WTC11 (cell line): ENCODE data around the gene SYCE3. TPM values are rescaled to one million over a fixed set of nuclear protein-coding genes. Genes with fewer than 3 reads are reported as not detected.

Experiments
- ATAC-seq: fragments of 200-7000 bp; cut with Tn5 transposase; 2 replicates; pipeline ENCODE4 v1.10.0; 2021; ENCODE audit warnings: mild to moderate bottlenecking, moderate library complexity
- CTCF ChIA-PET: fragments of 300-600 bp; sonication (Branson Sonifier 250); formaldehyde crosslinking; loops from one replicate; lab custom pipeline; 2021; ENCODE audit warnings: antibody characterized with exemption; lab: Charles Lee
- POLR2A ChIA-PET: fragments of 350-600 bp; sonication (Branson Sonifier 250); formaldehyde crosslinking; loops from one replicate; lab custom pipeline; 2021; ENCODE audit warnings: antibody characterized with exemption; lab: Charles Lee
- DNase-seq: peaks from one replicate; pipeline ENCODE4 v3.0.0; 2021; ENCODE audit warnings: low spot score
- H3K27ac Mint-ChIP-seq: 2 replicates; pipeline ENCODE4 v1.8.0; 2021; ENCODE audit warnings: mixed read lengths
- H3K27me3 Mint-ChIP-seq: 2 replicates; pipeline ENCODE4 v1.8.0; 2021; ENCODE audit warnings: low read depth, mild to moderate bottlenecking, moderate library complexity, mixed read lengths
- H3K36me3 Mint-ChIP-seq: 2 replicates; pipeline ENCODE4 v1.8.0; 2021; ENCODE audit warnings: mixed read lengths
- H3K4me1 Mint-ChIP-seq: 2 replicates; pipeline ENCODE4 v1.8.0; 2022; ENCODE audit warnings: mixed read lengths
- H3K4me3 Mint-ChIP-seq: 2 replicates; pipeline ENCODE4 v1.8.0; 2021; ENCODE audit warnings: mild to moderate bottlenecking, moderate library complexity, mixed read lengths
- H3K9me3 Mint-ChIP-seq: 2 replicates; pipeline ENCODE4 v1.8.0; 2021; ENCODE audit warnings: mixed read lengths
- ATF3 ChIP-seq: sonication (generic); formaldehyde crosslinking; conservative IDR thresholded peaks from 2 replicates; pipeline ENCODE4 v1.8.1; 2022; ENCODE audit warnings: mild to moderate bottlenecking, missing genetic modification reagents
- ATF6 ChIP-seq: sonication (generic); formaldehyde crosslinking; IDR thresholded peaks from 2 replicates; pipeline ENCODE4 v1.8.1; 2023; ENCODE audit warnings: mild to moderate bottlenecking, missing genetic modification reagents
- ERG ChIP-seq: fragments of 250-450 bp; sonication (Bioruptor Pico); IDR thresholded peaks from 2 replicates; pipeline ENCODE4 v1.8.0; 2021; ENCODE audit warnings: mild to moderate bottlenecking
- ESRRA ChIP-seq: sonication (generic); formaldehyde crosslinking; IDR thresholded peaks from 2 replicates; pipeline ENCODE4 v1.8.1; 2022; ENCODE audit warnings: mild to moderate bottlenecking, missing genetic modification reagents, borderline replicate concordance
- FOXP1 ChIP-seq: sonication (generic); formaldehyde crosslinking; IDR thresholded peaks from 2 replicates; pipeline ENCODE4 v1.8.0; 2022; ENCODE audit warnings: missing genetic modification reagents, mild to moderate bottlenecking, moderate library complexity, borderline replicate concordance
- GTF2I ChIP-seq: fragments of 250-450 bp; sonication (Bioruptor Pico); conservative IDR thresholded peaks from 2 replicates; pipeline ENCODE4 v1.4.0; 2021; ENCODE audit warnings: mild to moderate bottlenecking
- HMGA2 ChIP-seq: fragments of 250-450 bp; sonication (Bioruptor Pico); IDR thresholded peaks from 2 replicates; pipeline ENCODE4 v1.4.0; 2021; ENCODE audit warnings: mild to moderate bottlenecking, moderate library complexity
- NFATC4 ChIP-seq: fragments of 250-450 bp; sonication (Bioruptor Pico); IDR thresholded peaks from 2 replicates; pipeline ENCODE4 v1.9.0; 2021; ENCODE audit warnings: mild to moderate bottlenecking
- NR2C2 ChIP-seq: sonication (generic); formaldehyde crosslinking; IDR thresholded peaks from 2 replicates; pipeline ENCODE4 v1.8.0; 2022; ENCODE audit warnings: mild to moderate bottlenecking, missing genetic modification reagents
- SMAD3 ChIP-seq: sonication (generic); formaldehyde crosslinking; IDR thresholded peaks from 2 replicates; pipeline ENCODE4 v1.8.0; 2022; ENCODE audit warnings: missing genetic modification reagents, mild to moderate bottlenecking, borderline replicate concordance
- USF2 ChIP-seq: sonication (generic); formaldehyde crosslinking; IDR thresholded peaks from 2 replicates; pipeline ENCODE4 v1.8.1; 2023; ENCODE audit warnings: mild to moderate bottlenecking, missing genetic modification reagents, moderate library complexity
- ZNF121 ChIP-seq: sonication (generic); formaldehyde crosslinking; IDR thresholded peaks from 2 replicates; pipeline ENCODE4 v1.8.0; 2023; ENCODE audit warnings: missing genetic modification reagents
- ZNF219 ChIP-seq: sonication (generic); formaldehyde crosslinking; IDR thresholded peaks from 2 replicates; pipeline ENCODE4 v1.8.0; 2023; ENCODE audit warnings: missing genetic modification reagents, mild to moderate bottlenecking, borderline replicate concordance
- ZNF232 ChIP-seq: sonication (generic); formaldehyde crosslinking; IDR thresholded peaks from 2 replicates; pipeline ENCODE4 v1.8.0; 2022; ENCODE audit warnings: mild to moderate bottlenecking, missing genetic modification reagents
- ZNF281 ChIP-seq: sonication (generic); formaldehyde crosslinking; IDR thresholded peaks from 2 replicates; pipeline ENCODE4 v1.8.0; 2023; ENCODE audit warnings: mild to moderate bottlenecking, missing genetic modification reagents
- ZNF396 ChIP-seq: fragments of 250-450 bp; sonication (Bioruptor Pico); IDR thresholded peaks from 2 replicates; pipeline ENCODE4 v1.8.0; 2021; ENCODE audit warnings: mild to moderate bottlenecking, moderate library complexity, borderline replicate concordance
- ZNF423 ChIP-seq: fragments of 250-450 bp; sonication (Bioruptor Pico); IDR thresholded peaks from 2 replicates; pipeline ENCODE4 v2.1.2; 2022; ENCODE audit warnings: mild to moderate bottlenecking, moderate library complexity
- ZNF425 ChIP-seq: fragments of 250-450 bp; sonication (Bioruptor Pico); conservative IDR thresholded peaks from 2 replicates; pipeline ENCODE4 v1.9.0; 2021; ENCODE audit warnings: mild to moderate bottlenecking
- ZNF512 ChIP-seq: sonication (generic); formaldehyde crosslinking; IDR thresholded peaks from 2 replicates; pipeline ENCODE4 v1.8.1; 2022; ENCODE audit warnings: missing genetic modification reagents, borderline replicate concordance
- total RNA-seq: library from RNA; stranded (reverse); gene quantifications from 3 replicates; pipeline ENCODE4 v1.2.3, GENCODE V29; 2021

The SYCE3 gene
- total RNA-seq, 1 experiment from 2014 or later, result 0.46 TPM

GRCh38 chr22:50581950-50582492, 19.3 kb upstream of the SYCE3 start:
- DNase-seq, result no peak
- Mint-ChIP-seq H3K4me3 (peak overlapping the region; percentile 97), H3K27me3 (peaks cover 14% of the 10 kb centered on the region), H3K27ac (peak overlapping the region; percentile 41; the same call in 1 of the 2 replicates), H3K4me1 (peaks cover 9% of the 10 kb centered on the region), H3K36me3 (peaks cover 7% of the 10 kb centered on the region), H3K9me3 (no peaks in the 10 kb centered on the region)
- ChIA-PET CTCF (interaction anchor here (1.0 to 1.7 kb wide), 10 partner anchors 19 to 193 kb away, joined by 3 to 11 read pairs (median 5); partner anchors contain the start of genes SCO2 and SYCE3), POLR2A (interaction anchor here (1.0 to 1.4 kb wide), 2 partner anchors 20 to 74 kb away, joined by 4 to 6 read pairs; partner anchors contain the start of genes LMF2 and NCAPH2)
- no peak for ATAC-seq
- no peak for TF ChIP-seq ZNF512 (CRISPR knock-in tag)
- no peak for TF ChIP-seq ZNF232
- TF ChIP-seq ZNF121, result peak; percentile 96
- TF ChIP-seq ZNF425 (CRISPR knock-in tag), result no peak
- no peak for TF ChIP-seq ESRRA (CRISPR knock-in tag)
- TF ChIP-seq GTF2I (CRISPR knock-in tag), result peak; percentile 68; the same call in 1 of the 2 replicates

GRCh38 chr22:50581031-50581949, 18.6 kb upstream of the SYCE3 start:
- CTCF ChIA-PET, result interaction anchor here (1.0 to 1.5 kb wide), 3 partner anchors 19 to 60 kb away, joined by 4 to 7 read pairs (median 6); partner anchors contain the start of genes SCO2 and SYCE3
- no peak for TF ChIP-seq NFATC4 (CRISPR knock-in tag)
- TF ChIP-seq SMAD3, result no peak
- no peak for TF ChIP-seq NR2C2 (CRISPR knock-in tag)
- no peak for TF ChIP-seq ZNF219 (CRISPR knock-in tag)
- TF ChIP-seq USF2 (CRISPR knock-in tag), result no peak
- TF ChIP-seq HMGA2 (CRISPR knock-in tag), result no peak
- no peak for TF ChIP-seq ZNF281 (CRISPR knock-in tag)
- TF ChIP-seq ZNF512 (CRISPR knock-in tag), result no peak
- TF ChIP-seq FOXP1 (CRISPR knock-in tag), result no peak
- TF ChIP-seq ATF6, result no peak
- no peak for TF ChIP-seq ERG (CRISPR knock-in tag)
- TF ChIP-seq ZNF423, result no peak
- TF ChIP-seq ATF3 (CRISPR knock-in tag), result no peak
- TF ChIP-seq ZNF396, result no peak
- TF ChIP-seq ZNF121, result no peak
- TF ChIP-seq, all 79 proteins: peak for 0
- no peaks in the 10 kb centered on the region for H3K9me3 Mint-ChIP-seq

More at GRCh38 chr22:50581031-50581949, 18.6 kb upstream of the SYCE3 start:
- ATAC-seq, result no peak
- H3K27me3 Mint-ChIP-seq, result peaks cover 10% of the 10 kb centered on the region
- POLR2A ChIA-PET, result no interaction called here
- peaks cover 7% of the 10 kb centered on the region for H3K36me3 Mint-ChIP-seq
- peak overlapping the region; percentile 77 for H3K4me3 Mint-ChIP-seq
- DNase-seq, result no peak
- peaks cover 9% of the 10 kb centered on the region for H3K4me1 Mint-ChIP-seq
- H3K27ac Mint-ChIP-seq, result no peak overlapping the region
